Prostate gland (tissue), 2 donors: ENCODE data around the gene PTK6. TPM values are rescaled to one million over a fixed set of nuclear protein-coding genes. Genes with fewer than 3 reads are reported as not detected.

ENCODE experiments used
- DNase-seq: peaks from one replicate; pipeline ENCODE4 v3.0.0-alpha.2; 2019; ENCODE audit warnings: low spot score
- H3K27ac ChIP-seq, 2 donors: fragments of 200-600 bp; sonication (generic); 2 replicates each; pipeline ENCODE4 v1.5.1; 2017 to 2019
- H3K27me3 ChIP-seq: fragments of 200-600 bp; sonication (generic); replicated peaks from 2 replicates; pipeline ENCODE4 v1.5.1; 2019; ENCODE audit not compliant: insufficient read depth
- H3K36me3 ChIP-seq, 2 donors: fragments of 200-600 bp; sonication (generic); 1 replicate in 1 of 2; 2 replicates in 1 of 2; pipeline versions ENCODE4 v1.5.1 to v1.8.1; 2017 to 2019
- H3K4me1 ChIP-seq: fragments of 200-600 bp; sonication (generic); replicated peaks from 2 replicates; pipeline ENCODE4 v1.5.1; 2019
- H3K4me3 ChIP-seq, 2 donors: fragments of 200-600 bp; sonication (generic); 2 replicates each; pipeline ENCODE4 v1.5.1; 2017 to 2019
- H3K9me3 ChIP-seq: fragments of 200-600 bp; sonication (generic); 2 replicates; pipeline ENCODE4 v1.5.1; 2017
- POLR2A ChIP-seq: fragments of 450-650 bp; IDR thresholded peaks from one replicate; pipeline ENCODE4 v1.6.1; 2016; ENCODE audit warnings: antibody characterized with exemption, mild to moderate bottlenecking
- POLR2AphosphoS5 ChIP-seq: sonication (generic); formaldehyde crosslinking; IDR thresholded peaks from one replicate; pipeline ENCODE4 v1.6.1; 2017; ENCODE audit warnings: antibody characterized with exemption
- WGBS: methylation state at CpG from one replicate; pipeline ENCODE4 v1.1.5; 2018; 5-methylcytosine and 5-hydroxymethylcytosine counted together
- intact Hi-C: fragments of 100-400 bp; cut with DNase I; formaldehyde crosslinking; loops from one replicate; pipeline ENCODE4 v1.14.2; 2022
- total RNA-seq, 2 donors: library from RNA; depleted of rRNA; stranded (reverse); fragments of >200 nt; gene quantifications; one replicate each; pipeline ENCODE4 v1.1.0, GENCODE V29; 2016
- TF ChIP-seq, protein P1 (sequence below), 4 experiments: fragments of 200-600 bp in 2 of 4; fragments of 450-650 bp in 2 of 4; sonication (generic) in 2 of 4; IDR thresholded peaks; 1 replicate in 3 of 4; 2 replicates in 1 of 4; pipeline ENCODE4 v1.5.1; 2016 to 2019; ENCODE audit warnings: antibody characterized with exemption in 4 of 4, mild to moderate bottlenecking in 2 of 4, moderate library complexity in 2 of 4

The PTK6 gene
- total RNA-seq, 2 donors from 2014 or later = 0.77 to 1.1 TPM

DNA sequence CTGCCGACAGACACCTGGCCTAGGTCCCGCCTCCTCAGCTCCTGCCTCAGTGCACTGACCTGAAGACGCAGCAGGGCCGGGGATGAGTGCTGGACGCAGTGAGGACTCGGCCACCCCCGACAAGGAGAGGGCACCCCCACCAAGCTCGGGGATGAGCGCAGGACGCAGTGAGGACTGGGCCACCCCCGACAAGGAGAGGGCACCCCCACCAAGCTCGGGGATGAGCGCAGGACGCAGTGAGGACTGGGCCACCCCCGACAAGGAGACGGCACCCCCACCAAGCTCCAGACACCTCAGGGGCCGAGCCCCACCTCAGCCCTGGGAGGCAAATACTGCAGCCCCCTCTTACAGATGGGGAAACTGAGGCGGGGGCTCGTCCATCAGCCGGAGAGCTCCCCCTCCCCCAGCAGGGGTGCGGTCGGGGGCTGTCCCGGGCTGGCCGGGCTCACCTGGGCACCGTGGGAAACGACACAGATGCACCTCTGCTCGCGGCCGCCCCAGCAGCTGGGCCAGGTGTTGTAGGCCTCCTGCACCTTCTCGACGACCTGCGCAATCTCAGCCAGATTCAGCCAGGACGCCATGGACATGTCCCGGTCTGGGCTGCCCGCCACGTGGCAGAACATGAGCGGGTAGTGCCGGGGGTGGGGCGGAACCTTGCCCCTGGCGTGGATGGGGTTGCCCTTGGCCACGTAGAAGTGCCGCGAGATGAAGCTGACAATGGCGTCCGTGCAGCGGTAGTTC, 29.4 kb upstream of the PTK6 start:
- H3K27me3 ChIP-seq = no peaks in the 10 kb centered on the region
- 88% methylated on average over 45 of the region's 46 CpGs for WGBS
- peaks cover 0 to 5% of the 10 kb centered on the region in 2 donors for H3K36me3 ChIP-seq
- no peak overlapping the region for H3K27ac ChIP-seq
- no peak for DNase-seq
- intact Hi-C loops = no loop called here
- TF ChIP-seq POLR2AphosphoS5 = no peak
- TF ChIP-seq POLR2A = no peak
- TF ChIP-seq, protein P1, sequence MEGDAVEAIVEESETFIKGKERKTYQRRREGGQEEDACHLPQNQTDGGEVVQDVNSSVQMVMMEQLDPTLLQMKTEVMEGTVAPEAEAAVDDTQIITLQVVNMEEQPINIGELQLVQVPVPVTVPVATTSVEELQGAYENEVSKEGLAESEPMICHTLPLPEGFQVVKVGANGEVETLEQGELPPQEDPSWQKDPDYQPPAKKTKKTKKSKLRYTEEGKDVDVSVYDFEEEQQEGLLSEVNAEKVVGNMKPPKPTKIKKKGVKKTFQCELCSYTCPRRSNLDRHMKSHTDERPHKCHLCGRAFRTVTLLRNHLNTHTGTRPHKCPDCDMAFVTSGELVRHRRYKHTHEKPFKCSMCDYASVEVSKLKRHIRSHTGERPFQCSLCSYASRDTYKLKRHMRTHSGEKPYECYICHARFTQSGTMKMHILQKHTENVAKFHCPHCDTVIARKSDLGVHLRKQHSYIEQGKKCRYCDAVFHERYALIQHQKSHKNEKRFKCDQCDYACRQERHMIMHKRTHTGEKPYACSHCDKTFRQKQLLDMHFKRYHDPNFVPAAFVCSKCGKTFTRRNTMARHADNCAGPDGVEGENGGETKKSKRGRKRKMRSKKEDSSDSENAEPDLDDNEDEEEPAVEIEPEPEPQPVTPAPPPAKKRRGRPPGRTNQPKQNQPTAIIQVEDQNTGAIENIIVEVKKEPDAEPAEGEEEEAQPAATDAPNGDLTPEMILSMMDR (IDR thresholded peaks at IDR 0.05) = no peak
- no peaks in the 10 kb centered on the region for H3K4me1 ChIP-seq
- H3K9me3 ChIP-seq = no peaks in the 10 kb centered on the region
- no peak overlapping the region for H3K4me3 ChIP-seq

DNA sequence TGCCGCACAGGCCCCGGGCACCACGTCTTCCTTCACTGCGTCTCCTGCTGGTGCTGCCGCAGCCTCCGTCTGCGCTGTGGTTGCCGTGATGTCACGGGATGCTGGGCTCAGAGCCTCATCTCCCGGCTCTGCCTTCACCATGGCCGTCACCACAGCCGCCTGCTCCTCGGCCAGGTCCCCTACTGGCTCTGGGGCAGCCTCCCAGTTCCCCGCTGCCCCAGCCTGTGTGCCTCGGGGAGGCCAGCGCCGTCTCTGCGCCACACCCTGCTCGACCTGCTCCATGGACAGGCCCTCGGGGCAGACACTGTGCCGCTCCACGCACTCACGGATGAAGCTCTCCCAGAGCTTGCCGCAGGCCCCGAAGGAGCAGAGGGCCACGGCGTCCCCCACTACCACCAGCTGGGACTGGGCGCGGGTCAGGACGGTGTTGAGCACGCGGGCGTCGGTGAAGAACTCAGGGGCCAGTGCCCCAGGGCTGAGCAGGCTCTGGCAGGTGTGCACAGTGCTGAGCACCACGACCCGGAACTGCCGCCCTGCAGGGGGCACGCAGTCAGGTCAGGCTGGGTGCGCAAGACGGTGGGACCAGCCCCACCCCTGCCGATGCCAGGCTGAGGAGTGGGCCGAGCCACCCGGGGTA, 28.6 kb upstream of the PTK6 start:
- H3K4me3 ChIP-seq = no peak overlapping the region
- DNase-seq = no peak
- H3K4me1 ChIP-seq = no peaks in the 10 kb centered on the region
- intact Hi-C loops = no loop called here
- TF ChIP-seq, protein P1 (IDR thresholded peaks at IDR 0.05) = no peak
- TF ChIP-seq POLR2AphosphoS5 (no peak), POLR2A (no peak)
- WGBS = 88% methylated on average over 42 of the region's 43 CpGs
- H3K36me3 ChIP-seq = peaks cover 0 to 5% of the 10 kb centered on the region in 2 donors
- H3K9me3 ChIP-seq = no peaks in the 10 kb centered on the region
- no peak overlapping the region for H3K27ac ChIP-seq
- H3K27me3 ChIP-seq = no peaks in the 10 kb centered on the region

DNA sequence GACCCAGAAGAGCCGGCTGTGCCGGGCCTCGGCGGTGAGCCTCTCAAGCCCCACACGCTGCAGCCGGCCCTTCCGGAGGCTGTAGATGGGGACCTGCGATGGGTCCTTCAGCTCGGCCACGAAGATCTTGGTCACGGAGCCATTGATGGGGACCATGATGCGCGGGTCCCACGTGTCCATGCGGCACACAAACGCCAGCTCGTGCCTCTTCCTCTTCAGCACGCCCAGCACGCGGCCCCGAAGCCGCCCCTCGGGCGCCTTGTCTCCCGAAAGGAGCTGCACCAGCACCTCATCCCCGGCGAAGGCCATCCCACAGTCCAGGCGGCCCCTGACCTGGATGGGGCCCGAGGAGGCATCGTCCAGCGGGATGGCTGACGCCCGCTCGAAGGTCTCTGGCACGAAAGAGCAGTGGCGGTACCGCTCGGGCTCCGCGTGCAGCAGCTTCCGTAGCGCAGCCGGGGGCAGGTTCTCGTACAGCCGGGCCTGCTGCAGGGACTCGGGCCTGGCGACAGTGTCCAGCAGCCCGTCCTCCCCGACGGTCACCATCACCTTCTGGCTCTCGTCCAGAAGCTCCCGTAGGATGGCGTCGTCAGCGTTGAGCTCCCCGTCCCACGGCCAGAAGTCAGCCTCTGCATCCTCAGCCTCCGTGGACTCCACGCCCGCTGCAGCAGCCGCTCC, 28.0 kb upstream of the PTK6 start:
- TF ChIP-seq POLR2AphosphoS5 = no peak
- TF ChIP-seq POLR2A = no peak
- TF ChIP-seq, protein P1 (IDR thresholded peaks at IDR 0.05) = no peak
- intact Hi-C loops = no loop called here
- WGBS = 95% methylated on average over 60 of the region's 61 CpGs
- H3K9me3 ChIP-seq = no peaks in the 10 kb centered on the region
- no peaks in the 10 kb centered on the region for H3K27me3 ChIP-seq
- no peak overlapping the region for H3K4me3 ChIP-seq
- DNase-seq = no peak
- H3K4me1 ChIP-seq = no peaks in the 10 kb centered on the region
- peaks cover 4 to 5% of the 10 kb centered on the region in 2 donors for H3K36me3 ChIP-seq
- no peak overlapping the region for H3K27ac ChIP-seq

GRCh38 chr20:63564036-63564810, 27.0 kb upstream of the PTK6 start:
- WGBS = 93% methylated on average over 62 of the region's 62 CpGs
- Histone ChIP-seq H3K4me3 (no peak overlapping the region), H3K4me1 (no peaks in the 10 kb centered on the region), H3K9me3 (no peaks in the 10 kb centered on the region), H3K27me3 (no peaks in the 10 kb centered on the region), H3K36me3 (peaks cover 4 to 5% of the 10 kb centered on the region in 2 donors), H3K27ac (no peak overlapping the region)
- DNase-seq = no peak
- TF ChIP-seq, protein P1 (IDR thresholded peaks at IDR 0.05) = no peak
- TF ChIP-seq POLR2A (no peak), POLR2AphosphoS5 (no peak)
- intact Hi-C loops = no loop called here
